Activated effector memory CD4-positive, alpha-beta T cell treated with Interleukin-2 at 50 U/mL for 16 hours (primary cell): ENCODE measurements around the gene PAX4.

Experiments
- DNase-seq: peaks from one replicate; pipeline ENCODE4 v3.0.0-alpha.2; 2020

PAX4 gene

DNA sequence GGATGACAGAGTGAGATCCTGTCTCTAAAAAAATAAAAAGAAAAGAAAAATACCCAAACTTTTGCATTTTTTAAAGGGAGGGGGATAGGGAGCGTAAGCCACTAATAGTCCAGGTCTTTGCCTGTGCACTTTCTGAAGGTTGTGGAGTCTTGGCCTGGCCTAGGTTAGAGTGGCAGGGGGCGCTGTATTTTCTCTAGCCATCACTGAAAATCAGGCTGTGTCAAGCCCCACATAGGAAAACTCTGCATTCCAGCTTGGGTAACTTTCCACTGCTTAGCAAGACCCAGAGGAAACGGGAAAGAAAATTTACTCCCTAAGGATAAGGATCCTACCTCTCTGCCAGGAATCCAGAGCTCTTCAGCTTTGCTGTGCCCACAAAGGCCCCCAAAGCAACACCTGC, 10.5 kb upstream of the PAX4 start:
- DNase-seq: no peak

DNA sequence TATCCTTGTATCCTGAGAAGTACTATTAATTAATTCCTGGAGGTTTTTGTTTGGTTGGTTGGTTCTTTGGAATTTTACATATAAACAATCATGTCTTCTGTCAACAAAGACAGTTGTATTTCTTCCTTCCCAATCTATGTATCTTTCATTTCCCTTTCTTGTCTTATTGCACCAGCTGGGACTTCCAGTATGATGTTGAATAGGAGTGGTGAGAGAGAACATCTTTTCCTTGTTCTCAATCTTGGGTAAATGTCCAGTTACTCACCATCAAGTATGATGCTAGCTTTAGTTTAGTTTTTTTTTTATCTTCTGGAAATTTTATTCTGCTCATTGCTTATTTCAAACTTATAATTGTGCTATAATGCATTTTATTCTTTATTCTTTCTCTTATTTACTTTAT, 7.4 kb upstream of the PAX4 start:
- no peak for DNase-seq

DNA sequence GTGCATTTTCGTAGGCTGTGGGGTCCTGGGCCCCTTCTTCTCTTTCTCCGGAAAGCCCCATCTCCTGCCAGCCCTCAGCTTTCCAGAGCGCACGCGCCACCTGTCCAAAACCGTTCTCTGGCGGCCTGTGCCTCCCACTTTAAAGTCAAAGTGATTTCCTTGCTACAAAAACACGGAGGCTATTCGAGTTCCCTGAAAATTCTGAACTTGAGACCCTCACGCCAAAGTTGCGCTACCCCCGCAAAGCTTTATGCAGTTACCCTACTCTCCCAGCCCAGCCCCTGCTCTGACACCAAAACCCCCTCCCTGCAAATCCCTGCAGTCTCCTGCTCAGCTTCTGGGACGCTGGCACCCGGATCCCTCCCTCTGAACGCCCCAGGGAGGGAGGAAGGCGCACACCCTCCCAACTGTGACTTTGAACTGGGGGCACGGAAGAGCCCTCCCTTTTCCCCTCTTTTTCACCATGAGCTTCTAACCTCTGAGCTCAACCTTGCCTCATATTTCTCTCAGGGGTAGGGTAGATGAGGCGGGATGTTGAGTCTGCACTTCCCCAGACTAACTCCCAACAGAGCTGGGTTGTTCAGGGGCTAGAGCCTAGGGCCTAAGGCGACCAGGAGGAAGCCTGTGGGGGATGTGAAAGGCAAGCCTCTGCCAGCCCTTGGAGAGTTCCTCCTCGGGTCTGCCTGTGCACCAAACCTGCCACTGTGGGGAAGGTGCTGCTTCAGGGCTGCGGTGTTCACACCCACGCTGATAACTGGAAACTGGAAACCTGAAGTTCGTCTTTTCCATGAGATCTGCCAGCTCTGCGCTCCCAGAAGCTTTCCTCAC, 2.7 kb upstream of the PAX4 start:
- no peak for DNase-seq

DNA sequence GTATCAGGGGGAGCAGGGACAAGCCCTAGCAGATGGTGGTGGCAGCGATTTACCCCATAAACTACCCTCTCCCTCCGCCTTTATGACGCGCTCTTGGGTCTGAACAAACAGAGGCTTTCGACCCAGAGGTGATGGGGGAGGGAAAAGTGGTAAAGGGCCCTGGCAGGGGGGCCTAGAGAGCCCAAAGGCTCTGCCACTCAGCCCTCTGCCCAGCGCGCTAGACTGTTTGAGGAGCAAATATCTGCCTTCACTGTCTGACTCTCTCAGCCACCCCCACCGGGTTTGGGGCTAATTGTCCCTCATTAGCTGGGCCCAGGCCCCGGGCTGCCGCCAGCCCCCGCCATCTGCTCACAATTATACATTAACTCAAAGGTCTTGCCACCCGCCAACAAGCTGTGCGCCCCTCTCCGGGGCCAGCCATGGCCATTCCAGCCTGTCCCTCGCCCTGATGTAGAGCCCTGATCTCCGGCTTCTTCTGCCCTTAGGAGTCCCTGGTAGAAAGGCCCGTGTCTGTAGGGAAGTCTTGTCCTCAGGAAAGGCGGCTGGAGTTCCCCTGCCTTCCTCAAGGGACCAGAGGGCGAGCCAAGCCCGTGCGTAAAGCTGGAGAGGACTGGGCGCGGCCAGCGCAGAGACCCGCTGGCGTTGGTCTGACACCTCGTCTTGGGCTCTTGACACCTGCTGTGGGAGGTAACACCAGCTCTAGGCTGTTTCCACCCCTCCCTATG, 1.9 kb upstream of the PAX4 start:
- no peak for DNase-seq

DNA sequence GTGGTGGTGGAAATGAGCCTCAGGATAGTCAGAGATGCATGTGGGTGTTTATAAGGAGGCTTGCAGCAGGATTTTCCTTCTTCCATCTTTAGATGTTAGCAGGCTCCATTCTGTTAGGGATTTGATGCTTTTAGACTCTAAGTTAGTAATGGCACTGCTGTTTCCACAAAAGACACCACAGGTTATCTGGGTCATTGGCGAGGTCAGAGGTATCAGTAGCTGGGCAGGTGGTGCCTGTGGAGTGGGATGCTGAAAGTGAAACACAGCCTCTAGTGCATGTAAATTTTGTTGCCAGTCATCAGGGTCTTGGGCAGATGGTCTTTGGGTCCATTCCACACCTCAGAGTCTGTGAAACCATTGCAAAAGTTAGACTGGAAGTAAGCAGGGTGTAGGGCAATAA, 833 bp upstream of the PAX4 start:
- no peak for DNase-seq

DNA sequence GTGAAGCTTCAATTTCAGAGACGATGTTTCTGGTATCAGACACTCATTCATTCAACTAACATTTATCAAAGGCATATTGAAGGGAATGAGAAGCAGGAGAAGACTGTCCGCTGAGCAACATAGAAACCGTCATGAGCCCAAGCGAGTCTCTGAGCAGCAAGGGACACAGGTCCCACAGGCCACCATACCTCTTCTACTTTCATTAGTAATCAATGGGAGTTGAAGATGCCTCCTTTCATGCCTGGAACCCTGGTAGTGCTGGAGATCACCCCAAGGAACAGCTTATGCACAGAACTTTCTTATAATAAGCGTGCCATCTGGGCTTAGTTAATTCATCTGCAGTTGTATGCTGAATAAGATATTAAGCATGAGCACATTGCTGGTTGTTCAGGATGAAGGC, 1.2 kb downstream of the PAX4 start:
- no peak for DNase-seq

DNA sequence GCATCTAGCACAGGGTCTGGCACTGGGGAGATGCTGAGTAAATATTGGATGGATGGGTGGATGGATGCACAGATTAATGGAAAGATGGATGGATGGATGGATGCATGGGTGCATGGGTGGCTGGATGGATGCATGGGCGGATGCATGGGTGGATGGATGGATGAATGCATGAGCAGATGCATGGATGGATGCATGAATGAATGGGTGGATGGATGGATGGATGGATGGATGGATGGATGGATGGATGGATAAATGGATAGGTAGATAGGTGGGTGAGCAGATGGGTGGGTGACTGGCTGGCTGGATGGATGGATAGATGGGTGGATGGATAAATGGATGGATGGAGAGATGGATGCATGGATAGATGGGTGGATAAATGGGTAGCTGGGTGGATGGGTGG, 5.7 kb downstream of the PAX4 start:
- no peak for DNase-seq

DNA sequence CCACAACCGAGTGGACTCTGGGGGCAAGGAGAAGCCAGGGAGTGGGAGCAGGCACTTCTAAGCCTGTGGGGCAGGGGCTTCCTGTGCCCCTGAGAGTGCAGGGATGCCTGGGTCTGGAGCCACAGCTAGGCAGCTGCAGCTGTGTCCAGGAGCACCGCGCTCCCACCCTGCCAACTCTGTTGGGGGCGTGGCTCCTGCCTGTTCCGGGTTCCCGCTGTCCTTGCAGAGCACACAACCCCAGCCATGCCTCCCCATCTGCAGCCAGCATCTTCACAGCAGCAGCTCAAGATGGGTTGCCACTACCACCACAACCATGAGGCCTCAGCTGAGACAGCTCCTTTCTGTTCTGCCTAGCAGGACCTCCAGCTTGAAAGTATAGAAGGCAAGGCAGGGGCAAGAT, 8.6 kb downstream of the PAX4 start:
- no peak for DNase-seq

DNA sequence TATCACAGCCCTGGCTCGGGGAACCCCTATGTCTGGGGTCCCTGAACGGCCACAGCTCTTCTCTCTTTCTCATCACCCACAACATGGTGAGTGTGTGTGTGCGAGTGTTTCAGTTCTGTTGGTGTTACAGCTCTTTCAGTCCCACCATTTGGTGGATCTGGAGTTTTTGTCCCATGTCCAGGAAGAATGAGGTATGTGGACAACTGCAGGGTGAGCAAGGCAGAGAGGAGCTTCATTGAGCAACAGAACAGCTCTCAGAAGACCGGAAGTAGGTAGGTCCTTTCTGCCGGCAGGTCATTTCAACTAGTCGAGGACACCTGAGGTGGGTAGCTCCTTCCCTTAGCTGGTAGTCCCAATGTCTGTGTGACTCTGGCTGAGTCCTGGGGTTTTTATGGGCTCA, 9.5 kb downstream of the PAX4 start:
- DNase-seq: no peak

DNA sequence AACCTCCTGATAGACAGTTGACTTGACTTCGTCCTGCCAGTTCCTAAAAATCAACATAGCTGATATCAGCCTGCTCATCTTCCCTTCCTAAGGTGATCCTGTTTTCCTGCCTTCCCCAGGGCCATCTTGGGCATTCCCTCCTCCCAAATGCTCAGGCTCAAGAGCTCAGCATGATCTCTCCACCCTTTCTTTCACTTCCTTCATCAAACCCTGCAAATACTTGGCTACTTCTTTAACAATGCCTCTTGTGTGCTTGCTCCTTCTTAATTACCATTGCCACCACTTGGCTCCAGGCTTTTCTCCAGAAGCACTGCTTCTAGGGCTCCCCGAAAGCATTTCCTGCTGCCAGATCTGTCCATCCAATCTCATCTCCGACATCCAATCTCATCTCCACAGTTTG, 17.1 kb downstream of the PAX4 start:
- no peak for DNase-seq

DNA sequence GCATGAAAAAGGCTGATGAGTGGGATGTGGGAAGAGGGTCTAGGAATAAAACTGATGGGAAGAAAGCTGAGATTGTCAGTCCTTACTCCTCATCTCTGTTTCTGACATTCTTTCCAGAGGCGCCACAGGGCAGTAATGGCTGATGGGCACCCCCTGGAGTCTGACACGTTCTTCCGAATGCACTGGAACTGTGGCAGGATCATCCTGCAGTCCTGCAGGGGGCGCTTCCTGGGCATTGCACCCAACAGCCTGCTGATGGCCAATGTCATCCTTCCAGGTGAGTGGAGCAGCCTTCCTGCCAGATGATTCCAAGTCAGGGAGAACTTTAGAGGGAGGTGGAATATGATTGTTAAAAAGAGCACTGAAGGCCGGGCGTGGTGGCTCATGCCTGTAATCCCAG, 19.6 kb downstream of the PAX4 start:
- no peak for DNase-seq

DNA sequence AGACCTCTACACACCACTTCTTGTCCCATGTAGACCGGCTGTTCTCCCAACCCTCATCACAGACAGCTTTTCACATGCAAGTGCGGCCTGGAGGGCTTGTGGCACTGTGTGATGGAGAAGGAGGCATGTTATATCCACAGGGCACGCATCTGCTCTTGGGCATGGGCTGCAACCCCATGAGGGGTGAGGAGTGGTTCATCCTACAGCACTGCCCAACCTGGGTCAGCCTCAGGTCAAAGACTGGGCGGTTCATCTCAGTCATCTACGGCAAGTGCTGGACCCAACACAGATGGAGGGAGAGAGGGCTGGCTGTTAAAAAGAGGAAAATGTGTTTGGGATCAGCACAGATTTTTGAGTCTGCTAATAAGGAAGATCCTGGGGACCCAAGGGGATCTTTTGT, 22.2 kb downstream of the PAX4 start:
- DNase-seq: no peak

DNA sequence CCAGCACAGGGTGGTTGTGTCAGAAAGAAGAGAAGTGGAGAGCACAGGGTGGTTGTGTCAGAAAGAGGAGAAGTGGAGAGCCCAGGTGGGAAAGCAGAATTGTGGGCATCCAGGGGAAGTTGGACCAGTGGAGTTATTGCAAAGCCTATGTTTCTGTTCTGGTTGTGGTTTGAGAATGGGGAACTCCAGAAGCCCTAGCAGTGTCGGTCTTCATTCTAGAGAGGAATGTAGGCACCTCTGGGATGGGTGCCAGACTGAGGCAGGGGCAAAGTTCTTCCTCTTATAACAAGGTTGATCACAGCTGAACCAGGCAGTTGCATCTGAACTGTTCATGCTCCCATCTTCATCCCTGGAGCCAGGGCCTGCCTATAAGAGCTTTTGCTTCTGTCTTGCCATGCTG, 23.5 kb downstream of the PAX4 start:
- no peak for DNase-seq

DNA sequence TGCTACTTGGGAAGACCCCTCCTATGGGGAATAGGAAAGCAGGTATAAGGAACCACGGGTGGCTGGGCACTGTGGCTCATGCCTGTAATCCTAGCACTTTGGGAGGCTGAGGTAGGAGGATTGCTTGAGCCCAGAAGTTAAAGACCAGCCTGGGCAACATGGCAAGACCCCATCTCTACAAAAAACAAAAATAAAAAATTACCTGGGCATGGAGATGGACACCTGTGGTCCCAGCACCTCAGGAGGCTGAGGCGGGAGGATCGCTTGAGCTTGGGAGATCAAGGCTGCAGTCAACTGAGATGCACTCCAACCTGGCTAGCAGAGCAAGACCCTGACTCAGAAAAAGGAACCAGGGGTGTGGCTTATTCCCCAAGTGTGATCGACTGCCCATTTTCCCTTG, 25.4 kb downstream of the PAX4 start:
- DNase-seq: no peak

DNA sequence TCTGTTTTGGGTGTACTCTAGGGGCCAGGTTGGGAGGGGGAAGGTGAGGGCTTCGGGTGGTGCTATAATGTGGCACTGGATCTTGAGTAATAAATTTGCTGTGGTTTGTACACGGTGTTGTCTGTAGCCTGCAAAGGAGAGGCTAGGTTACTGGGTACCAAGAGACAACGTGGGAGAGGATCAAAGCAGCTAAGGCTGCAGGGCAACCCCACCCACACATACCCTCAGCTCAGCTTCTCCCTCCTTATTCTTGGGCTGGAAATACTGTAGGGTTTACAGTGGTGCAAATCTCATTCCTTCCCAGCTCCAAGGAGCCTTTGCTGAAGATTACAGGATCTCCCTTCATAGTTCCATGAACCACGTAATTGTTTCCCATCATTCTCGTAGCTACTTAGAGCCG, 26.4 kb downstream of the PAX4 start:
- DNase-seq: no peak

DNA sequence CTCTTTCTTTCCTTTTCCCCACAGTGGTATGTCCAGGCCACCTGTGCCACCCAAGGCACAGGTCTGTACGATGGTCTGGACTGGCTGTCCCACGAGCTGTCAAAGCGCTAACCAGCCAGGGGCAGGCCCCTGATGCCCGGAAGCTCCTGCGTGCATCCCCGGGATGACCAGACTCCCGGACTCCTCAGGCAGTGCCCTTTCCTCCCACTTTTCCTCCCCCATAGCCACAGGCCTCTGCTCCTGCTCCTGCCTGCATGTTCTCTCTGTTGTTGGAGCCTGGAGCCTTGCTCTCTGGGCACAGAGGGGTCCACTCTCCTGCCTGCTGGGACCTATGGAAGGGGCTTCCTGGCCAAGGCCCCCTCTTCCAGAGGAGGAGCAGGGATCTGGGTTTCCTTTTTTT, 26.8 kb downstream of the PAX4 start:
- DNase-seq: no peak

DNA sequence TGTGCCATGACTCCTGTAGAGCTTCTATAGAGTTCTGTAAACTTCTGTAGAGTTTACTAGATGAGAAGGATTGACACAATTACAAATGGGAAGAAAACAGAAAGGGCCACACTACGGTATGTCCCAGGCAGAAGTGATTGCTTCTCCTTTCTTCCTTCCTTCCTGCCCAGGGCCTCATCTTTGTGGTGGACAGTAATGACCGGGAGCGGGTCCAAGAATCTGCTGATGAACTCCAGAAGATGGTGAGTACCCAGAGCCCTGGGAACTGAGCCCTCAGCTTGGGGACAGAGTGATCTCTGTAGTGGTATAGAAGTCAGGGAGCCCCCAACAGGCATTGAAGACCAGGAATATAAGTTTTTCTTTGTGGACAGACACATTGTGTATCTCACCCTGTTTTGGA, 28.0 kb downstream of the PAX4 start:
- no peak for DNase-seq

DNA sequence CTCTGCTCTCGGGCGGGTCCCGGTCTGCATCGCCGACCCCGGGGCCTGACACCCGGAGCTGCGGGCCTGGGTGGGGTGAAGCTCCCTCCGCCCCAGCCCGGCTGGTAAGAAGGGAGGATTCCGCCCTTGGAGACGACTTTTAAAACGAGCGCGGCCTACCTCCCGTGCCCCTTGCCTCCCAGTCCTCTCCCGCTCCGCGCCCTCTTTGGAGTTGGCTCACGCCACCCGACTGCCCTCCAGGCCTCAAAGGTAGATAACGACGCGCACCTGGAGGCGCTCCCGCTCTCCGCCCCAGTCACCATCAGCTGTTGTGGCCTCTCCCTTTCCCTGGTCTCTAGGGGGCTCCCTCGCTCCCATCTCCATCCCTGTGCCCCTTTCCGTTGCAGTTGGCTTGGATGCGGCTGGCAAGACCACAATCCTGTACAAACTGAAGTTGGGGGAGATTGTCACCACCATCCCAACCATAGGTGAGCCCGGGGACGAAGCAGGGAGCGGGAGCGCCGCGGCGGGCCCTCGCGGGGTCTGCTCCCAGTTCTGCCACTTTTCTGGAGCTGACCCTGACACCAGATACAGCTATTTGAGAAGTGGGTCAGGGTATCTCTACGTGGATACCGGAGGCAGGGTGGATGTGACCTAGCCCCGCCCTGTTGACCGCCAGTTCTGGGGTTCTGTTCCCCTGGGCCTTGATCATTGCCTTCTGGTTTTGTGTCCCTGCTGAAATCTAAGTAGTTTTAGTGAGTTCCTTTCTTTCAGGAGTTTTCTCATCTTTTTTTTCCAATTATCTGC, 29.1 kb downstream of the PAX4 start:
- DNase-seq: no peak

DNA sequence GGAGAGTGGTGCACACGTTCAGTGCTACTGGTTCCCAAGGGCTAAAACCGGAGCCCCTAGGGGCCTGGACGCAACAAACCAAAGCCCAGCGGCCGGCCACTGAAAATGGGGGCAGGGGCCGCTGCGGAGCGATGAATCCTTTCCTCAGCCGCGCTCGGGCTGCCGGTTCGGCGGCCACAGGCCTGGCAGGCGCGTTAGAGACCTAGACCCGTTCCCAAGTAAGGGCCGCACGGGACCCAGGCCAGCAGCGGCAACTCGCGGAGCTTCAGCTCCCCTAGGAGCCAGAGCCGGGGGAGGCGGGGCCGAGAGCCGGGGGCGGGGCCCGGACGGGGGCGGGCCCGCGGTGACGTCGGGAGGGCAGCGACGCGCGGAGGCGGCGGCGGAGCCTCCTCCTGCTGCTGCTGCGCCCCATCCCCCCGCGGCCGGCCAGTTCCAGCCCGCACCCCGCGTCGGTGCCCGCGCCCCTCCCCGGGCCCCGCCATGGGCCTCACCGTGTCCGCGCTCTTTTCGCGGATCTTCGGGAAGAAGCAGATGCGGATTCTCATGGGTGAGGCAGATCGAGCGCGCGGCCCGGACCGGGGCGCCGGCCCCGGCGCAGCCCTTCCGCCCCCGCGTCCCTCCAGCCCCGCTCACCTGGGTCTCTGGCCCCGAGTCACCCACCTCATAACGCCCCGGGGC, 29.8 kb downstream of the PAX4 start, which contains the start of gene ARF5:
Gene ARF5 (plus strand): TSS at position 393 of the 678 bp plus-strand sequence. CDS start 88 bp downstream, at position 481.
- peak; percentile 87 for DNase-seq

DNA sequence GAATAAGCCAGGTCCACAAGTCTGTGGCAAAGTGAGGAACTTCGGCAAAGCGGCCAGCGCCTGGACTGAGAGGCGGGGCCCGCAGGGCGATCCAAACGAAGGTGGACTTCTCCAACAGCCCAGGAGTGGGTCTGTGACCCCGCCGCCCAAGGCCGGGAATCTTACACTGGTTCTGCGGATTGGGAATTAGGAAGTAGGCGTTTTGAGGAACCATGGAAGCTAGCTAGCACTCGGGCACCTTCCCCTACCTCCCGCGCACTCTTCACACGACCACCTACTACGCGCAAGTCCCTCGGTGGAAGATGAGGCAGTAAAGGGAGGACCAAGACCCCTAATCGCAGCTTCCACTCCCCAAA, 30.3 kb downstream of the PAX4 start:
- DNase-seq: no peak

DNA sequence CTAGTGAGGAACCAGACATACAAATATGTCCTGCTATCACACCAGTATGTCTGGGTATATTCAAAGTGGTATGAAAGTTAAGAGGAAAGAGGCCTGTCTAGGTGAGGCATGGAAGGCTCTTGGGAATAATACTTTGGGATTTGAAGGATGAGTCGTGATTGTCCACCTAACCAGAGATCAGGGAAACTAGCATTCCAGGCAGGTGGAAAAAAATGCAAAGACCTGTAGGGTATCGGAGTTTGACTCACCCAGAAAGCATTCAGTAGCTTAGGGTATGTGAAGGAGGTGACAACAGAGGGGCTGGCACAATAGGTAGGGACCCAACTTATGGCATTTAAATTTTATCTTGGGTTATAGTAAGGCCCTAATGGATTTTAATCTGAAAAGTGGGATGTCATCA, 31.6 kb downstream of the PAX4 start:
- no peak for DNase-seq

DNA sequence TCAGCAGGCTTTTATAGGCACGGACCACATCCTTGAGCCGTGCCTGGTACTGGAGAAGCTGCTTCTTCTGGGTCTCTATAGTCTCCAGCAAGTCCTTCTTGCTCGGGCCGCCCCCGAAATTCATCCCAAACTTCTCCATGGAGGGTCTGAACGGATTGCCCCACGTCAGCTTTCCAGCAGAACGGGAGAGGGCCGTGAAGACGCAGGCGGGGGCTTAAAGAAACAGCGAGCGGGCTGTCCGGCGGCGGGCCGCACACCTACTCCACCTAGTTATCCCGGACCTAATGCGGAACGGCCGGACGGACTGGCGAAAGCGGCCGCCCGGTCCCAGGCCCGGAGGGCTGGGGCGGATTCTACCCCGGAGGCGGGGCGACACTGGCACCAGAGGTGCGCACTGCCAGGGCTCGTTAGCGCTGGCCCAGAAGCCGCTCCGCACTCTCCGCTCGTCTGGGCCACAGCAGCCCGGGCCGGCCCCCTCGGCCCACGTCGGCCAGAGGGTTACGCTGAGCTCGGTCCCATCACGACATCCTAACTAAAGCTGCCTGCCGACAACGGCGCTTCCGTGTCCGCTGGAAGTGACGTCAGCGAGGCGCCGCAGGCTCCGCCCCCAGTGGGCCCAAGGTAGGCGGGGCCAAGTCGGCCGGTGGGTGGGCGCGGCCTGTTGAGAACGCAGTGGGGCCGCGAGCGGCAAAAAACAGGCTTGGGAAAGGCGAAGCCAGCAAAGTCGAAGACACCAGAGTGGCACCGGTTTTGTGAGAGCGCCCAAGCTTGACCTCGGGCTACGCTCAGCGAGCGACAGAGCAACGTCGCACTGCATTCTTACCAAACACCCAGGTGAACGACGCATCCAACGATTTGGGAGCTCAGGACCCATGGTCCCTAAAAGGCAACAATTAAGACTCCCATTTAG, 32.6 kb downstream of the PAX4 start, which contains the start of gene GCC1:
Gene GCC1 (minus strand): TSS at position 553 of the 910 bp plus-strand sequence. CDS start 414 bp downstream, at position 139.
- peak; percentile 90 for DNase-seq
